CD4-positive, alpha-beta T cell treated with Interleukin-2 at 100 ng/mL for 4 hours (primary cell): Measurements from ENCODE around the gene ZNF836.

ENCODE experiments used
- DNase-seq: peaks from one replicate; pipeline ENCODE4 v3.0.0-alpha.2; 2020; ENCODE audit warnings: low spot score

ZNF836 gene

DNA sequence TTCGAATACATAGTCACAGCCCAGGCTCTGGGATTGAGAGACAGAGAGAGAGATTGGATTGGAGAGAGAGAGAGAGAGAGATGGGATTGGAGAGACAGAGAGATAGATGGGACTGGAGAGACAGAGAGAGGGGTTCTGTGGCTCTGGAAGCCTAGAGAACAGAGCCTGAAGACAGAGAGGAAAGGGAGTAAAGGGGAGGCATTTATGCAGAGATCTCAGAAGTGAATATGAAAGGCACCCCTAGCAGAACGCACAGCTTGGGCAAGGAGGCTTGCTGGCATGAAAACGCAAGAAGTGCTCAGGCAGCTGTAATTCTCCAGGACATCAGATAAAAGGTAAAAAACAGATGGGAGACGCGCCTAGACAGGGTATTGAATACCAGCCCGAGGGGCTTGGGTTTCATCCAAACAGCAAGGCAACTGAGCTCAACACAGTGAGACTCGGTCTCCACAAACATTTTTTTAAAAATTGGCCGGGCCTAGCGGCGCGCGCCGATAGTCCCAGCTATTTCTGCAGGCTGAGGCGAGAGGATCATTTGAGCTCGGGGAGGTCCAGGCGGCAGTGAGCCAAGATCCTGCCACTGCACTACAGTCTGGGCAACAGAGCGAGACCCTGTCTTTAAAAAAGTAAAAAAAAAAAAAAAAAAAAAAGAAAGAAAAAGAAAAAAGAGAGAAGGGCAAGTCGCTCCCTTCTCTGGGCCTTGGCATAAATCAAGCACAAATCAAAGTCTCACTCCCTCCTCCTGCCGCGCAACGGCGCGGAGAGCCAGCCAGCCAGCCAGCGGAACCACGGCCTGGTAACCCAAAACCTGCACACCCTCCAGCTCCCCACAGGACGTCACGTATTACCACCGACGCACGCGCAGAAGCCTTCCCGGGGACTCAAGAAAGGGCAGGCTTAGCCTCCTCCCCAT, 17.7 kb upstream of the ZNF836 start:
- DNase-seq = no peak

DNA sequence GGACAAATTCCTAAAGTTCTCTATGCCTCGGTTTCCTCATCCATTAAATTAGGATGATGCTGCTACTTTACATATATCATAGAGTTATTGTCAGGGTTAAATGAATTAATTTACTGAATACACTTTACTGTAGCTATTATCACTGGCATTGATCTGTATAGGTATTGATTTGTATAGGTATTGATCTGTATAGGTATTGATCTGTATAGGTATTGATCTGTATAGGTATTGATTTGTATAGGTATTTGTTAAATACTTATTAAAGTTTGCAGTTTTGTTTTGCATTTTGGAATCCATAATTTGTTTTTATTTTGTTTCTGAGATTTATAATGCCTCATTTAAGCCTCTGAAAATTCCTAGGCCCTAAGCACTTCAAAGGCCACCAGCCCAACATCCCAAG, 16.0 kb upstream of the ZNF836 start:
- DNase-seq = no peak

DNA sequence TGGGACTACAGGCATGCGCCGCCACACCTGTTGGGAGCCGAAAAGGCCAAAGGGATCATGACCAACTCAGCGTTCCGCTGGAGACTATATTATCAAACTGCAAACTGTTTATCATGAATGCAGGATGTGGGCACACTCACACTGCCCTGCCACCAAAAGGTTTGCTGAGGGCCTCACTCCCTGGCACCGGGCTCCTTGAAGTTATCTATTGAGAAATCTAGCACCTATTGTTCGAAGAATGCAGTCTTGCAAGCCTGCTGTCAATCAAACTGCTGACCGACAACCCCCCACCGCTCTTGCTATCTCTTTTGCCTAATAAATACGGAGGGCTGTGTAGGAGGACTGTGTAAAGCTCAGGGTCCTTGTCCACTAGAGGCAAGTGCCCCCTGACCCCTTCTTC, 5.2 kb upstream of the ZNF836 start:
- no peak for DNase-seq

DNA sequence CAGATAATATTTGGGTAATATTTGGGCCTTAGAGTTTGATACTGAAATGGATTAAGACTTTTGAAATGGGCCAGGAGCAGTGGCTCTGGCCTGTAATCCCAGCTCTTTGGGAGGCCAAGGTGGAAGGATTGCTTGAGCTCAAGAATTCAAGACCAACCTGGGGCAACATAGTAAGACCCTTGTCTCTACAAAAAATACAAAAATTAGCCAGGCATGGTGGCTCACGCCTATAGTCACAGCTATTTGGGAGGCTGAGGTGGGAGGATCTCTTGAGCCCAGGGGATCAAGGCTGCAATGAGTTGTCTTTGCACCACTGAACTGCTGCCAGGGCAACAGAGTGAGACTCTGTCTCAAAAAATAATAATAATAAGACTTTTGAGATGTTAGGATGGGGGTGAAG, 926 bp upstream of the ZNF836 start:
- DNase-seq = no peak

DNA sequence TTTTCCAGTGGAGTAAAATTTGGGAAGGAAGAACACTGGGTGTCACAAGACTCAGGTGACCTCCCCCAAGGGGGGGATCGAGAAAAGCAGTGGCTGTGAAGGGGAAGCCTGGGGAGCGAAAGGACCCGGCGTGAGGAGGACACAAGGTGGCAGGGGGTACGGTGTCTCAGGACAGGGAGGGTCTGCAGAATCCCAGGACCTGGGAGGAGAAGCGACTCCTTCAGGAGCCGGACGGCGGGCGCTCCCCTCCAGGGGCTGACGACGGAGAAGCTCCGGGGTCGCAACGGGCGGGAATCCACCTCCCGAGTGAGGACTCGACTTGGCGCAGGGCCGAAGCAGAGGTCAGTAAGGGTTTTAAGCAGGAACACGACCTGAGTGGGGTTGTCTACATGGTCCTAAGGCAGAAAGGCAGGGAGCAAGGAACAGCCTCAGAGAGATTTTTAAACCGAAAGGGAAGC, 529 bp downstream of the ZNF836 start:
- no peak for DNase-seq

DNA sequence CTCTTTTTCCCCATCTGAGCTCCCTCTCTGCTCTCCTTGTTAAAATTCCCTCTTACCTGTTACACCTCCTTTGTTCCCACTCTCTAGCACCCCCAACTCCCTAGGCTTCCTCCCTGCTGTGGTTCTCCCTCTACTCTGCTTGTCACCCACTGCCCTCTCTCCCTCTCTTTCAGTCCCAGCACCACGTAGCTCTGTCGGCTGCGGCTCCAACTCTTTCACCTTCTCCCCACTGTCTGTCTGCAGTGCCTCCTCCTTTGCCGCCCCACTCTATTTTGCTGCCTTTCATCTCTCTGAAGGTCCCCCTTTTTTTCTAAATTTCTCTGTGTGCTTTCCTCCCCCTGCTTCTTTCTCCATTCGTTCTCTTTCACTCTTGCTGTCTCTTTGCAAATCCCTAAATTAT, 1.1 kb downstream of the ZNF836 start:
- DNase-seq = no peak

DNA sequence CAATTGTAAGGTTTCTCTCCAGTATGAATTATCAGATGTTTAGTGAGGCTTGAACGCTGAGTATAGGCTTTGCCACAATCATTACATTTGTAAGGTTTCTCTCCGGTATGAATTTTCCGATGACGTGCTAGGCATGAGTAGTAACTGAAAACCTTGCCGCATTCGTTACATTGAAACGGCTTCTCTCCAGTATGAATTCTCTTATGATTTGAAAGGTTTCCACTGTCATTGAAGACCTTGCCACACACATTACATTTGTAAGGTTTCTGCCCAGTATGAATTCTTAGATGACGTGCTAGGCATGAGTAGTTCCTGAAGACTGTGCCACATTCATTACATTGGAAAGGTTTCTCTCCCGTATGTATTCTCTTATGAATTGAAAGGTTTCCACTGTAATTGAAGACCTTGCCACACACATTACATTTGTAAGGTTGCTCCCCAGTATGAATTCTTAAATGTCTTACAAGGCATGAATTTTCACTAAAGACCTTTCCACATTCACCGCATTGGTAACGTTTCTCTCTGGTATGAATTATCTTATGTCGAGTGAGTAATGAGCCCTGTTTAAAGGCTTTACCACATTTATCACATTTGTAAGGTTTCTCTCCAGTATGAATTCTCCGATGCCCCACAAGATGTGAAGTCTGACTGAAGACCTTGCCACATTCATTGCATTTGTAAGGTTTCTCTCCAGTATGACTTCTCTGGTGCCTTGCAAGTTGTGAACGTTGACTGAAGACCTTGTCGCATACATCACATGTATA, 15.6 kb downstream of the ZNF836 start:
- DNase-seq = no peak

DNA sequence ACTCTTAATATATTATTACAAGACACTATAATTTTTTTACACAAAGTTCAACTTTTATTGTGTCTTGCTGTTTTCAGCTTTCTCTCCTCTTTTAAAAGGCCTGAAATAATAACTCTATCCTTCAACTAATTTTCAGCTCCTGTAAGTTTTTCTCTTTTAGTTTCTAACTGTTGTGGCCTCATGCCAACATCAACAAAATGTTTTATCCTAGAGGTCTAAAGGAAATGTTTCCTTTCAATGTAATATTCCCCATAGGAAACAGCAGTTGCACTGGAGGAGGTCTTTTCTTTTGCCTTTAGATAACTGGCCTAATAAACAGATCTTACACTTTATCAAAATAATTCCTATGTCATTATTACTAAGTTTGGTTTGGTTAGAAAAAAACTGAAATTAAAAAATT, 23.2 kb downstream of the ZNF836 start:
- no peak for DNase-seq

DNA sequence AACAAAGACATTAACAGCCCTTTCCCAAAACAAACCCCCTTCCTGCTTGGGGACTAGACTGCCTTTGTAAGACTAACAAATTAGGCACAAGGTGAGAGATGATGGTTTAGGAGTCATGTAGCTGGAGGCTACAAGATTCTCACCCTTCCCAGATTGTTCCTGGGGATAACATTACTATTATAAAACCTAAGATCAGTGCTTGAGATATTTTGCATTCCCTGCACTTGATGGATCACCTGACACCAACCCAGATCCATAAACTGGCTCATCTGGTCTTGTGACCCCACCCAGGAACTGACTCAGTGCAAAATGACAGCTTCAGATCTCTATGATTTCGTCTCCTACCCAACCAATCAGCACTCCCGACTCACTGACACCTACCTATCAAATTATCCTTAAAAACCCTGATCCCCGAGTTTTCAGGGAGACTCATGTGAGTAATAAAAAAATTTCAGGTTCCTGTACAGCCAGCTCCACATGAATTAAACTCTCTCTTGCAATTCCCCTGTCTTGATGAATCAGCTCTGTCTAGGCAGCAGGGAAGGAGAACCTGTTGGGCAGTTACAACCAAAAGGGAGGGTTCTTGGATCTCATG, 29.3 kb downstream of the ZNF836 start:
- DNase-seq = no peak

DNA sequence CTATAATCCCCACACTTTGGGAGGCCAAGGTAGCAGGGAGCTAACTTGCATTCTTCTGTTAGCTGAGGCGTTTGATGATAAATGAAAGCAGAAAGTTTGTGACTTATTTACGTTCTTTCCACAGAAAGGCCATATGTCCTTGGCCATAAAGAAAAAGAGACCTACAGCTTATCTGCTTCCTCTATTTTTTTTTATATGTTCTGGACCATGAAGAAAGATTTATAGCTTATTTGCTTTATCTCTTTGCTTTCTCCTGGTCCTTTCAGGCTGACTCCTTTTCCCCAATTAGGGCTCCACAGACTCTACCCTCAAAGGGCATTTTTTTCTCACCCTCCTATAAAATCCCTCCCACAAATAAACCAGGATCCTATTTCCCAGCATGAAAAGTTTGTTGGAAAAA, 30.2 kb downstream of the ZNF836 start:
- no peak for DNase-seq

DNA sequence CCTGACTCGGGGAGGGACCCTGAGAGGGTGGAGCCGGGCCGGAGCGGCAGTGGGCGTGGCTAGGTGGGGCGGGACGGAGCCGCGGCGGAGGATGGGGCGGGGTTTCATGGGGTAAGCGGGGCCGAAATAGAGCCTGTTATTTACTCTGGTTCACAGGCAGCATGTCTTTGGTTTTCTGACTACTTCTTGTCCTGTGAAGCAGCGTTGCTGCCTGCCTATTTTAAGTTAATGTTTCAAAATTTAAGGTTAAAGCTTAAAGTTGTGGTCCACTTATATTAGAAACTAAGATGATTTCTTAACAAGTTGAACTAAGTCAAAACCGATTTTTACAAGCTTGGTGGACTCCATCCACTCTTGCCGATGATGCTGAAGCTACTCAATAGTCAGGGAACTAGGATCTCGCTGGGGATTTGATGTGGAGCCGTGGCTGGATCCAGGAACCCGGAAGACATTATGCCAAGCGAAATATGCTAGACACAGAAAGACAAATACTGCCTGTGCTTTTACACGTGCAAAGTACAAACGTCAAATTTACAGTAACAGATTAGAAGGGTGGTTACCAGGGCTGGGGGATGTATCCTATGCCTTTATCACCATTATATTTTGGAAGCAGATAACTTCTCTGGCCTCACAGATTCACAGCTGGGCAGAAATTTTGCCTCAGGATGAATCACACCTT, 31.2 kb downstream of the ZNF836 start:
- no peak for DNase-seq

DNA sequence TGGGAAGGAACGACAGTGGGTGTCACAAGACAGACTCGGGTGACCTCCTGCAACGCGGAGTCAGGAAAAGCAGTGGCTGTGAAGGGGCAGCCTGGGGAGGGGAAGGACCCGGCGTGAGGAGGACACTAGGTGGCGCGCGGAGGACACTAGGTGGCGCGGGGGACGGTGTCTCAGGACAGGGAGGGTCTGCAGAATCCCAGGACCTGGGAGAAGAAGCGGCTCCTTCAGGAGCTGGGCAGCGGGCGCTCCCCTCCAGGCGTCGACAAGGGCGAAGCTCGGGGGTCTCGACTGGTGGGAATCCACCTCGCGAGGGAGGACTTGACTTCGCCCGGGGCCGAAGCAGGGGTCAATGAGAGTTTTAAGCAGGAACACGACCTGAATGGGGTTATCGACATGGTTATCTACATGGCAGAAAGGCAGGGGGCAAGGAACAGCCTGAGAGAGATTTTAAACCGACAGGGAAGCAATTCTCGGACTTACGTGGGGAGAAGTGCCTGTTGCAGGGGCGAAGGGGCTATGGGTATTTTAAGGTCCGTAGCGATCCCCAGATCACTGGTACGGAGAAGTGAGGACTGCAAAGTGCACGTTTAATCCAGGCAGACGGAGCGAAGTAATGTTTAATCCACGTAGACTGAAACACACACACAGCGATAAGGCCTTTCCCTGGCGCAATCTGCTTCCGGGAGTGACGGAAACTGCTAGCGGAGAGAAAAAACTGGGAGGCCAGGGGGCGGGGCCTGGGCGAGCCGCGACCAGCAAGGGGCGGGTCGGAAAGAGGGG, 32.0 kb downstream of the ZNF836 start, which contains the start of gene ZNF616:
Gene ZNF616, minus strand, starts transcription at position 687 of the 780 bp plus-strand sequence. CDS start 9,426 bp downstream, outside the sequence.
- peak; percentile 97 for DNase-seq

DNA sequence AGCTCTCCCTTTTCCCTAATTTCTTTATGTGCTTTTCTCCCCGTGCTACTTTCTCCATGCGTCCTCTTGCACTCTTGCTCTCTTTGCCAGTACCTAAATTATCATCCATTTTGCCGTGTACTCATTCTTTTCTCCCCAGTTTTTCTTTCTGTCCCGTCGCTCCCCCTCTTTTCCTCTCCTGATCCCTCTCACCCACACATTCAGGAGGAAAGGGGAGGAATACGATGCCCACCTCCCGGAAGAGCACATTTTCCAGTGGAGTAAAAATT, 32.5 kb downstream of the ZNF836 start:
- no peak for DNase-seq

DNA sequence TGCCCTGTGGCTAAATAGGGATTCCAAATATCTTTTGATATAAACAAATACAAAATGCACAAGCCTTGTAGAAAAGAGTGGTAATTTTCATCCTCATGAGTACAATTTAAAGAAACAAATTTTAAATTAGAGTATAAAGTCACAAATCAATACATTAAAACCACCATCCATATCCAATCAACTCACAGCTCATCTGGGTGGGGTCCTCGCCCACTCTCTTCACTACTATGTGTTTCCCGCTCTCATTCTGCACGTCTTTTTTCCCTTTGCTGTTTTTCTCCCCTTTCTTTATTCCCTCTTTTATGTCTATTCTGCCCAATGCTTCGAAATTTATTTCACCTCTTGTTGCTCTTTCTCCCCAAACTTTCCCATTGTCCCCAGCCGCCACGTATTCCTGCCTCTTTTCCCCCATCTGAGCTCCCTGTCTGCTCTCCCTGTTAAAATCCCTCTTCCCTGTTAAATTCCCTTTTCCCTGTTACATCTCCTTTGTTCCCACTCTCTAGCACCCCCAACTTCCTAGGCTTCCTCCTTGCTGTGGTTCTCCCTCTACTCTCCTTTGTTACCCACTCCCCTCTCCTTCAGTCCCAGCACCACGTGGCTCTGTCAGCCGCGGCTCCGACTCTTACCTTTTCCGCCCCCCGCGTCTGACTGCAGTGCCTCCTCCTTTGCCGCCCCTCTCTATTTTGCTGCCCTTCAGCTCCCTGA, 33.0 kb downstream of the ZNF836 start:
- DNase-seq = no peak

DNA sequence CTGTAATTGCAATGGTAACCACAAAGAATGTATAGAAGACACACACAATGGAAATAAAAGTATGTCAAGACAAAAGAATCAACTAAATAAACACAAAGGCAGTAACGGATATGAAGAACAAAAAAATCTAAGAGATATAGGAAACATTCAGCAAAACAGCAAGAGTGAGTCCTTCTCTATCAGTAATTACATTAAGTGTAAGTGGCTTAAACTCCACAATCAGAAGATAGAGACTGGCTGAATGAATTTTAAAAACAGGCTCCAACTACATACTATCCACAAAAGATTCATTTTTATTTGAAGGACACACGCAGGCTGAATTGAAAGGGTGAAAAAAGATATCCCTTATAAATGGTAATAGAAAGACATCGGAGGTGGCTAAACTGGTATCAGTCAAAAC, 51.1 kb downstream of the ZNF836 start:
- DNase-seq = no peak

DNA sequence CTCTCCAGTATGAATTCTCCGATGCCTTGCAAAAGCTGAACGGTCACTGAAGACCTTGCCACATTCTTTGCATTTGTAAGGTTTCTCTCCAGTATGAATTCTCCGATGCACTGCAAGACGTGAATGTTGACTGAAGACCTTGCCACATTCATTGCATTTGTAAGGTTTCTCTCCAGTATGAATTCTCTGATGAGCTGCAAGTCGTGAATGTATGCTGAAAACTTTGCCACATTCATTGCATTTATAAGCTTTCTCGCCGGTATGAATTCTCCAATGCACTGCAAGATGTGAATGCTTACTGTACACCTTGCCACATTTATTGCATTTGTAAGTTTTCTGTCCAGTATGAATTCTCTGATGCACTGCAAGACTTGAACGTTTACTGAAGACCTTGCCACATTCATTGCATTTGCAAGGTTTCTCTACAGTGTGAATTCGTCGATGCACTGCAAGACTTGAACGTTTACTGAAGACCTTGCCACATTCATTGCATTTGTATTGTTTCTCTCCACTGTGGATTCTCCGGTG, 55.8 kb downstream of the ZNF836 start:
- no peak for DNase-seq

DNA sequence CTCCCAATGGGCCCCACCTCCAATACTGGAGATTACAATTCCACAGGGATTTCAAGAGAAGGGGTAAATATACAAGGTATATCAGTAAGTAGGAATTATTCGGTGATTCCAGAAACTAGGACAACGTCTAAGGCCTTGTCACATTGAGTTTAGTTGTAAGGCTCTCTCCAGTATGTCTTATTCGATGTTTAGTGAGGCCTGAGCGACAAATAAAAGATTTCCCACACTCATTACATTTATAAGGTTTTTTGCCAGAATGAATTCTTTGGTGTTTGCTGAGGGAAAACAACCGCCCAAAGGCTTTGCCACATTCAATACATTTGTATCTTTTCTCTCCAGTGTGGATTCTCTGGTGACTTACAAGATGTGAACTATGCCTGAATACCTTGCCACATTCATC, 56.7 kb downstream of the ZNF836 start:
- no peak for DNase-seq

DNA sequence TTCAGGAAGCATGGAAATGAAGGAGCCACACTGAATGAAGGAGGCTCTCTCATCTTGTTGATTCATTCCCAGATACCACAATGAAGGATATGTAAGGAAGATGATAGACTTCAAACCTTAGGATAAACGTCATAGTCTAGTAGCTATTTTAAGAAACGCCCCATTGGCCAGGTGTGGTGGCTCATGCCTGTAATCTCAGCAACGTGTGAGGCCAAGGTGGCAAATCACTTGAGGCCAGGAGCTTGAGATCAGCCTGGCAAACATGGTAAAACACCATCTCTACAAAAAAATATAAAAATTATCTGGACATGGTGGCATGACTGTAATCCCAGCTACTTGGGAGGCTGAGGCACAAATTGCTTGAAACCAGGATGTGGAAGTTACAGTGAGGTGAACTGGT, 58.8 kb downstream of the ZNF836 start:
- DNase-seq = no peak

DNA sequence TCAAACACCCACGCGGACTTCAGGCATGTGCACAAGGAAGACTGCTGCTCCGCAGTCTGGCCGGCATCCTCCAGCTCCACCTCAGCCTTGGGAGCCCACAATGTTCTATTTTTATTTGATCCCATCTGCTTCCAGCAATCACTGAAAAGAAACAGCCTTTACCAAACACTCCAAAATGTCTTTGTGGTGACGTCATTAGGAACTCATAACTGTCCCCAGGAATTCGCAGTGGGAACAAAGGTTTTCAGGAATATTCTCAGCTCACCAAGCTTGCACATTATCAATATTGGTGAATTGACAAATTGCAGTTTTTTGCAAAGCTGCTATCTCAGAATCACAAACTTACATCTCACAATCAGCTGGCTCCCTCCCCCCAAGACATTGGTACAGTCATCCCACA, 60.6 kb downstream of the ZNF836 start:
- no peak for DNase-seq
